Suprapubic skin (tissue), 4 donors: ENCODE measurements around the gene GABRA5.

ENCODE experiments used
- CTCF ChIP-seq, 2 donors: fragments of 200-600 bp in 1 of 2; fragments of 450-650 bp in 1 of 2; sonication (generic) in 1 of 2; IDR thresholded peaks; one replicate each; pipeline ENCODE4 v1.5.1; 2016 to 2019; ENCODE audit warnings: antibody characterized with exemption in 2 of 2, mild to moderate bottlenecking in 1 of 2, moderate library complexity in 1 of 2
- EP300 ChIP-seq: sonication (generic); formaldehyde crosslinking; IDR thresholded peaks from one replicate; pipeline ENCODE4 v1.6.1; 2017; ENCODE audit warnings: antibody characterized with exemption
- POLR2A ChIP-seq, 2 donors: fragments of 450-650 bp; IDR thresholded peaks; one replicate each; pipeline ENCODE4 v1.6.1; 2017; ENCODE audit warnings: antibody characterized with exemption in 2 of 2, mild to moderate bottlenecking in 2 of 2, moderate library complexity in 2 of 2
- POLR2AphosphoS5 ChIP-seq, 3 donors: sonication (generic); formaldehyde crosslinking; IDR thresholded peaks; one replicate each; pipeline ENCODE4 v1.6.1; 2017; ENCODE audit warnings: antibody characterized with exemption in 3 of 3

GRCh38 chr15:26945046-26945445 is 78.2 kb downstream of the GABRA5 start:
- TF ChIP-seq POLR2AphosphoS5 (IDR thresholded peaks at IDR 0.05) (no peak), CTCF (IDR thresholded peaks at IDR 0.05) (no peak), EP300 (no peak), POLR2A (IDR thresholded peaks at IDR 0.05) (no peak)
